HepG2 (cell line): ENCODE measurements around the gene AKAP8L. TPM values are rescaled to one million over a fixed set of nuclear protein-coding genes. Genes with fewer than 3 reads are reported as not detected.

Experiments used
- ELF1 ChIP-seq: sonication (generic); formaldehyde crosslinking; IDR thresholded peaks from 2 replicates; pipeline ENCODE4 v1.4.0; 2020; ENCODE audit warnings: missing genetic modification reagents
- ELF3 ChIP-seq: IDR thresholded peaks from 2 replicates; pipeline ENCODE4 v1.6.1; 2016; ENCODE audit warnings: missing genetic modification reagents, missing compliant biosample characterization
- HINFP ChIP-seq: sonication (generic); formaldehyde crosslinking; IDR thresholded peaks from 2 replicates; pipeline ENCODE4 v1.4.0; 2020; ENCODE audit warnings: low read depth, mild to moderate bottlenecking, missing genetic modification reagents
- KAT7 ChIP-seq: IDR thresholded peaks from 2 replicates; pipeline ENCODE4 v1.6.1; 2018; ENCODE audit warnings: borderline replicate concordance, missing compliant biosample characterization
- KDM5B ChIP-seq: sonication (generic); formaldehyde crosslinking; IDR thresholded peaks from 2 replicates; pipeline ENCODE4 v1.4.0; 2020; ENCODE audit warnings: missing genetic modification reagents, mild to moderate bottlenecking, borderline replicate concordance
- MXI1 ChIP-seq: IDR thresholded peaks from 3 replicates; pipeline ENCODE4 v1.6.1; 2012; ENCODE audit warnings: low read depth, low read length, inconsistent platforms, borderline replicate concordance
- MYC ChIP-seq: sonication (generic); formaldehyde crosslinking; IDR thresholded peaks from 2 replicates; pipeline ENCODE4 v1.9.0; 2021; ENCODE audit warnings: missing genetic modification reagents, borderline replicate concordance
- NFKBIZ ChIP-seq: IDR thresholded peaks from 2 replicates; pipeline ENCODE4 v1.6.1; 2018; ENCODE audit warnings: missing genetic modification reagents, missing compliant biosample characterization
- PHF8 ChIP-seq: sonication (generic); formaldehyde crosslinking; IDR thresholded peaks from 2 replicates; pipeline ENCODE4 v1.5.0; 2020; ENCODE audit warnings: missing genetic modification reagents
- RARA ChIP-seq: IDR thresholded peaks from 2 replicates; pipeline ENCODE4 v1.6.1; 2016; ENCODE audit warnings: missing genetic modification reagents, missing compliant biosample characterization
- RFXAP ChIP-seq: sonication (generic); formaldehyde crosslinking; IDR thresholded peaks from 2 replicates; pipeline ENCODE4 v1.4.0; 2020; ENCODE audit warnings: missing genetic modification reagents, borderline replicate concordance
- TMF1 ChIP-seq: sonication (generic); formaldehyde crosslinking; IDR thresholded peaks from 2 replicates; pipeline ENCODE4 v1.8.1; 2022; ENCODE audit warnings: low read depth, missing genetic modification reagents
- U2AF1 ChIP-seq: fragments of 200-400 bp; formaldehyde crosslinking; optimal IDR thresholded peaks from 2 replicates; pipeline ENCODE3; 2017; ENCODE audit warnings: mild to moderate bottlenecking, low read depth, low read length
- ZFP82 ChIP-seq: sonication (generic); formaldehyde crosslinking; IDR thresholded peaks from 2 replicates; pipeline ENCODE4 v1.5.1; 2020; ENCODE audit warnings: mild to moderate bottlenecking, missing genetic modification reagents, borderline replicate concordance
- ZFP90 ChIP-seq: sonication (generic); formaldehyde crosslinking; IDR thresholded peaks from 2 replicates; pipeline ENCODE4 v1.8.0; 2022; ENCODE audit warnings: missing genetic modification reagents, mild to moderate bottlenecking, inconsistent platforms, borderline replicate concordance
- ZGPAT ChIP-seq: IDR thresholded peaks from 2 replicates; pipeline ENCODE4 v1.6.1; 2016; ENCODE audit warnings: mild to moderate bottlenecking
- ZNF225 ChIP-seq: sonication (generic); formaldehyde crosslinking; IDR thresholded peaks from 2 replicates; pipeline ENCODE4 v1.4.0; 2020; ENCODE audit warnings: mild to moderate bottlenecking, missing genetic modification reagents
- ZNF343 ChIP-seq: sonication (generic); formaldehyde crosslinking; IDR thresholded peaks from 2 replicates; pipeline ENCODE4 v1.4.0; 2020; ENCODE audit warnings: mild to moderate bottlenecking, missing genetic modification reagents
- ZNF383 ChIP-seq: sonication (generic); formaldehyde crosslinking; IDR thresholded peaks from 2 replicates; pipeline ENCODE4 v1.4.0; 2020; ENCODE audit warnings: missing genetic modification reagents, mild to moderate bottlenecking, borderline replicate concordance
- ZNF446 ChIP-seq: sonication (generic); formaldehyde crosslinking; IDR thresholded peaks from 2 replicates; pipeline ENCODE4 v1.5.0; 2020; ENCODE audit warnings: mild to moderate bottlenecking, missing genetic modification reagents
- ZNF670 ChIP-seq: sonication (generic); formaldehyde crosslinking; IDR thresholded peaks from 2 replicates; pipeline ENCODE4 v1.8.0; 2022; ENCODE audit warnings: mild to moderate bottlenecking, missing genetic modification reagents, borderline replicate concordance
- ZNF746 ChIP-seq: sonication (generic); formaldehyde crosslinking; IDR thresholded peaks from 2 replicates; pipeline ENCODE4 v1.8.0; 2022; ENCODE audit warnings: mild to moderate bottlenecking, missing genetic modification reagents
- ZNF749 ChIP-seq: sonication (generic); formaldehyde crosslinking; IDR thresholded peaks from 2 replicates; pipeline ENCODE4 v1.8.0; 2022; ENCODE audit warnings: mild to moderate bottlenecking, missing genetic modification reagents, moderate library complexity, borderline replicate concordance
- ZNF761 ChIP-seq: sonication (generic); formaldehyde crosslinking; conservative IDR thresholded peaks from 2 replicates; pipeline ENCODE4 v1.4.0; 2020; ENCODE audit warnings: mild to moderate bottlenecking, missing genetic modification reagents
- ZNF891 ChIP-seq: sonication (generic); formaldehyde crosslinking; IDR thresholded peaks from 2 replicates; pipeline ENCODE4 v1.5.0; 2020; ENCODE audit warnings: mild to moderate bottlenecking, missing genetic modification reagents
- polyA plus RNA-seq, 8 experiments: library from polyadenylated mRNA; depleted of rRNA in 3 of 8; stranded (reverse) in 7 of 8; unstranded in 1 of 8; fragments of >200 nt; fragmentation: Illumina TruSeq in 4 of 8; extraction: Trizol in 4 of 8; gene quantifications; 2 replicates each; pipeline versions ENCODE4 v1.2.1 to v1.2.3, GENCODE V29; 2011 to 2016; ENCODE audit warnings: low read depth in 4 of 8, missing spikeins in 1 of 8, mixed read lengths in 1 of 8; ENCODE audit not compliant: insufficient read depth in 1 of 8
- total RNA-seq, 5 experiments: library from RNA; depleted of rRNA; stranded (reverse); fragments of >200 nt; fragmentation: Illumina TruSeq; extraction: Trizol; gene quantifications; 2 replicates each; pipeline ENCODE4 v1.2.3, GENCODE V29; 2016; ENCODE audit warnings: low read depth in 1 of 5

AKAP8L gene
- total and polyA plus RNA-seq, 2 of the 13 experiments (the other 11 are each of a cell fraction or from before 2014, with no cell fraction given), result 48.2 to 49.6 TPM

- 0 out of 2 replicates have a peak, but pooled peaks have one; percentile 60 for TF ChIP-seq TMF1 (CRISPR knock-in tag)
- TF ChIP-seq ZNF343 (CRISPR knock-in tag), result no peak
- TF ChIP-seq KDM5B (CRISPR knock-in tag), result 0 out of 2 replicates have a peak, but pooled peaks have one; percentile 3
- TF ChIP-seq HINFP (CRISPR knock-in tag), result no peak
- TF ChIP-seq ZFP82 (CRISPR knock-in tag), result 0 out of 2 replicates have a peak, but pooled peaks have one; percentile 7
- TF ChIP-seq KAT7 (CRISPR knock-in tag), result 0 out of 2 replicates have a peak, but pooled peaks have one; percentile 0
- peak; percentile 36; the same call in 1 of the 2 replicates for TF ChIP-seq MYC (CRISPR knock-in tag)
- peak; percentile 67; the same call in 1 of the 3 replicates for TF ChIP-seq MXI1
- TF ChIP-seq ZNF383 (CRISPR knock-in tag), result no peak
- TF ChIP-seq ZNF761 (CRISPR knock-in tag), result 0 out of 2 replicates have a peak, but pooled peaks have one; percentile 14
- TF ChIP-seq ZNF446 (CRISPR knock-in tag), result no peak
- 0 out of 2 replicates have a peak, but pooled peaks have one; percentile 21 for TF ChIP-seq ELF3 (CRISPR knock-in tag)
- 0 out of 2 replicates have a peak, but pooled peaks have one; percentile 0 for TF ChIP-seq ZNF749 (CRISPR knock-in tag)
- peak; percentile 1; the same call in 1 of the 2 replicates for TF ChIP-seq PHF8 (CRISPR knock-in tag)
- TF ChIP-seq RARA (CRISPR knock-in tag), result 0 out of 2 replicates have a peak, but pooled peaks have one; percentile 1
- 0 out of 2 replicates have a peak, but pooled peaks have one; percentile 33 for TF ChIP-seq ZNF891 (CRISPR knock-in tag)
- TF ChIP-seq ZFP90 (CRISPR knock-in tag), result no peak; the same call in 1 of the 2 replicates
- 0 out of 2 replicates have a peak, but pooled peaks have one; percentile 43 for TF ChIP-seq ZNF225 (CRISPR knock-in tag)
- peak; percentile 25; the same call in 1 of the 2 replicates for TF ChIP-seq ZNF746 (CRISPR knock-in tag)
- TF ChIP-seq ZGPAT, result no peak
- TF ChIP-seq ELF1 (CRISPR knock-in tag), result 0 out of 2 replicates have a peak, but pooled peaks have one; percentile 25
- TF ChIP-seq RFXAP, result no peak
- TF ChIP-seq U2AF1, result peak; percentile 24
- 0 out of 2 replicates have a peak, but pooled peaks have one; percentile 29 for TF ChIP-seq NFKBIZ (CRISPR knock-in tag)
- peak; percentile 24 for TF ChIP-seq ZNF670
Observed at GRCh38 chr19:15378534-15379082, 40.2 kb downstream of the AKAP8L start (continued).
